GM12873 (cell line): ENCODE measurements around the gene CISD1.

ENCODE experiments used
- TF ChIP-seq, protein P1 (sequence below): IDR thresholded peaks from 2 replicates; pipeline ENCODE4 v1.5.1; 2012; ENCODE audit warnings: low read depth, mild to moderate bottlenecking, moderate library complexity, low read length, control low read depth; ENCODE audit not compliant: insufficient read depth; ENCODE audit errors: missing control alignments

The CISD1 gene

DNA sequence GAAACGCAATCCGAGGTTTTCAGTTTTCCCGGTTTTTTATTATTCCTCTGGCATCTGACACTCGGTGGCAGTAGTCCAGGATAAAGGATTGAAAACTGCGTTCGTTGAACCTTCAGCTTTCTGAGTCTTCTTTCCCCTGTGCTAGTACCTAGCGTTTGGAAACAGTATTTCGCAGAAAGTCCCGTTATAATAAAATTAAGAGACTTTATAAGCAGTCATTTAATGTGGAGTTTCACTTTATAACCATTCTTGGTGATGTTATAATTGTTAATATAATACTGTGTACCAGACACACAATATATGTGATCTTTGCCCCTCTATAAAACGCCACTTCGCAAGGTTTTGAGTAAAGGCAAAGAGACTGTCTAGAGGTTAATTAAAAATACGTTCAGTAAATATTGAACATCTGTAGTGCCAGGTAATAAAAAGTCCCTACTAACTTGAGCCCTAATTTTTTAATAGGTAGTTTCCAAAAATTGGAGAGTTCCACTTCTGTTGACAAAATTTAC is 874 bp downstream of the CISD1 start:
- TF ChIP-seq, protein P1, sequence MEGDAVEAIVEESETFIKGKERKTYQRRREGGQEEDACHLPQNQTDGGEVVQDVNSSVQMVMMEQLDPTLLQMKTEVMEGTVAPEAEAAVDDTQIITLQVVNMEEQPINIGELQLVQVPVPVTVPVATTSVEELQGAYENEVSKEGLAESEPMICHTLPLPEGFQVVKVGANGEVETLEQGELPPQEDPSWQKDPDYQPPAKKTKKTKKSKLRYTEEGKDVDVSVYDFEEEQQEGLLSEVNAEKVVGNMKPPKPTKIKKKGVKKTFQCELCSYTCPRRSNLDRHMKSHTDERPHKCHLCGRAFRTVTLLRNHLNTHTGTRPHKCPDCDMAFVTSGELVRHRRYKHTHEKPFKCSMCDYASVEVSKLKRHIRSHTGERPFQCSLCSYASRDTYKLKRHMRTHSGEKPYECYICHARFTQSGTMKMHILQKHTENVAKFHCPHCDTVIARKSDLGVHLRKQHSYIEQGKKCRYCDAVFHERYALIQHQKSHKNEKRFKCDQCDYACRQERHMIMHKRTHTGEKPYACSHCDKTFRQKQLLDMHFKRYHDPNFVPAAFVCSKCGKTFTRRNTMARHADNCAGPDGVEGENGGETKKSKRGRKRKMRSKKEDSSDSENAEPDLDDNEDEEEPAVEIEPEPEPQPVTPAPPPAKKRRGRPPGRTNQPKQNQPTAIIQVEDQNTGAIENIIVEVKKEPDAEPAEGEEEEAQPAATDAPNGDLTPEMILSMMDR, result no peak

DNA sequence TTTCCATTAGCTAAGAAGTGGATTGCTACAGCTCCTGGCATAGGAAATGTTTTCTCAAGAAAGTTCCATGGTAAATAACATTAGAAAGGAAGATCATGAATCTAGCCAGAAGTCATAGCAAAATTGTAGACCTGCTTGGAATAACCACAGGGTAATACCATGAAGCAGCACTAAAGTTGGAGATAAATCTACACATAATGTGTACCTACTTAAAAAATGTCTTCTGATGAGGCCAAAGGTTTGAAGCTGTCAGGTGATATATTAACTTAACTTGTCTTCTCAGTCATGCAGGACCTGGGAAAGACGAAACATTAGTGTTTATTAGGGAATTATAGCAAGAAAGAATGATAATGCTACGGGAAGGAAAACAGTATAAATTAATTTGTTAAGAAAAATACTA is 6.3 kb downstream of the CISD1 start:
- TF ChIP-seq, protein P1, result no peak

GRCh38 chr10:58275908-58276307 is 6.9 kb downstream of the CISD1 start:
- TF ChIP-seq, protein P1, result no peak

DNA sequence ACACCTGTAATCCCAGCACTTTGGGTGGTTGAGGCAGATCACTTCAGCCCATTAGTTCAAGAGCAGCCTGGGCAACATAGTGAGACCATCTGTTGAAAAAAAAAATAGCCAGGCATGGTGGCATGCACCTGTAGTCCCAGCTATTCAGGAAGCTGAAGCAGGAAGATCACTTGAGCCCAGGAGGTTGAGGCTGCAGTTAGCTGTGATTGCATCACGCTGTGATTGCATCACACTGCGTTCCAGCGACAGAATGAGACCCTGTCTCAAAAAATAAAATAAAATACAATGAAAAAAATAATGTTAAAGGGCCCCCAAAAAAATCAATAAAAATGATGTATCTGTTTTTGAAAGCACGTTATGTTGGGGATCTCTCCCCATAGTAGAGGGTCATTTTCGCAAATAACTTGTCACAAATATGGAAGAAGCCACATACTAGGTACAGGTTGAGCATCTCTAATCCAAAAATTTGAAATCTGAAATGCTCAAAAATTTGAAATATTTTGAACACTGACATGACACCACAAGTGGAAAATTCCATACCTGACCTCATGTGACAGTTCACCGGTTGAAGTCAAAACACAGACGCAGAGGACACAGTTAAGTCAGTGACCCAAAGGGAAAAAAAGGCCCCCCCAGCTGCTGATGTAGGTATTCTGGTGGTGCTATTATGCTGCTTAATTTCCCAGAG is 9.5 kb downstream of the CISD1 start:
- TF ChIP-seq, protein P1, result no peak

DNA sequence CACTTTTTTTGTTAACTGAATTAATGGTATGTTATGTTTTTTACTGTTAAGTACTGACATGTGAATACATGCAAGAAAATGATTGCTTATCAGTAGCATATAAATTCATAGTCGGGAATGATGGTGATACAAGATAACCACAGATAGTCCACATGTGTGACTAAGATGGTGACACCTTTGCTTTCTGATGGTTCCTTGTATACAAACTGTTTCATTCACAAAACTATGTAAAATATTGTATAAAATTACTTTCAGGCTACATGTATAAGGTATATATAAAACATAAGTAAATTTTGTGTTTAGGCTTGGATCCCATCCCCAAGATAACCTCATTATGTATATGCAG is 10.0 kb downstream of the CISD1 start:
- TF ChIP-seq, protein P1, result no peak

- TF ChIP-seq, protein P1, result no peak
Observed at GRCh38 chr10:58280477-58280876, 11.5 kb downstream of the CISD1 start.

- TF ChIP-seq, protein P1, result no peak
Observed at GRCh38 chr10:58281092-58281752, 12.3 kb downstream of the CISD1 start.
